B cell (primary cell): ENCODE results near the gene PLEKHG4B. TPM values are rescaled to one million over a fixed set of nuclear protein-coding genes. Genes with fewer than 3 reads are reported as not detected.

Source experiments
- ATAC-seq: fragments of 200-7000 bp; cut with Tn5 transposase; one replicate; pipeline ENCODE4 v1.10.0; 2021; ENCODE audit warnings: low read depth, mild to moderate bottlenecking, moderate number of reproducible peaks, moderate library complexity
- CTCF ChIA-PET: fragments of 350-600 bp; sonication (Branson Sonifier 250); formaldehyde crosslinking; loops from one replicate; lab custom pipeline; 2021; ENCODE audit warnings: antibody characterized with exemption, inconsistent platforms; lab: Charles Lee
- POLR2A ChIA-PET: fragments of 350-600 bp; sonication (Branson Sonifier 250); formaldehyde crosslinking; loops from one replicate; lab custom pipeline; 2021; ENCODE audit warnings: antibody characterized with exemption; lab: Charles Lee
- DNase-seq: peaks from one replicate; pipeline ENCODE4 v3.0.0; 2013
- H2AFZ ChIP-seq: 2 replicates; pipeline ENCODE4 v1.6.1; 2012; ENCODE audit warnings: mild to moderate bottlenecking, low read depth, low read length; ENCODE audit not compliant: insufficient read depth, poor library complexity, severe bottlenecking
- H3K27ac ChIP-seq, 2 donors: 1 replicate in 1 of 2; 2 replicates in 1 of 2; pipeline ENCODE4 v1.5.1; 2012 to 2013; ENCODE audit warnings: low read length in 2 of 2, mild to moderate bottlenecking in 2 of 2, moderate library complexity in 1 of 2
- H3K27me3 ChIP-seq, 4 experiments: fragments of 200-600 bp in 1 of 4; sonication (generic) in 1 of 4; replicated peaks in 1 of 4; 1 replicate in 2 of 4; 2 replicates in 2 of 4; pipeline versions ENCODE4 v1.6.1 to v1.7.0; 2013 to 2016; ENCODE audit warnings: low read length in 3 of 4, mild to moderate bottlenecking in 2 of 4, mixed read lengths in 1 of 4, moderate library complexity in 1 of 4; ENCODE audit not compliant: insufficient read depth in 4 of 4, control insufficient read depth in 3 of 4; ENCODE audit errors: control extremely low read depth in 1 of 4
- H3K36me3 ChIP-seq, 2 experiments: replicated peaks in 1 of 2; 1 replicate in 1 of 2; 2 replicates in 1 of 2; pipeline versions ENCODE4 v1.6.1 to v1.7.1; 2013; ENCODE audit warnings: low read length in 1 of 2; ENCODE audit not compliant: insufficient read depth in 2 of 2, control insufficient read depth in 1 of 2; ENCODE audit errors: control extremely low read depth in 1 of 2, extremely low read depth in 1 of 2
- H3K4me1 ChIP-seq, 2 donors: fragments of 200-600 bp in 1 of 2; sonication (generic) in 1 of 2; 1 replicate in 1 of 2; 2 replicates in 1 of 2; pipeline versions ENCODE4 v1.5.1 to v1.6.1; 2013 to 2017; ENCODE audit warnings: low read length in 2 of 2; ENCODE audit not compliant: control insufficient read depth in 2 of 2, insufficient read depth in 2 of 2
- H3K4me2 ChIP-seq: replicated peaks from 2 replicates; pipeline ENCODE3; 2012; ENCODE audit warnings: mild to moderate bottlenecking, low read depth, low read length; ENCODE audit not compliant: poor library complexity, severe bottlenecking
- H3K4me3 ChIP-seq, 5 experiments: fragments of 200-600 bp in 1 of 5; sonication (generic) in 1 of 5; 1 replicate in 3 of 5; 2 replicates in 2 of 5; pipeline versions ENCODE4 v1.5.1 to v1.7.0; 2011 to 2016; ENCODE audit warnings: low read length in 4 of 5, mild to moderate bottlenecking in 4 of 5, low read depth in 2 of 5, control low read depth in 1 of 5, moderate library complexity in 1 of 5; ENCODE audit not compliant: insufficient read depth in 1 of 5; ENCODE audit errors: control extremely low read depth in 1 of 5, extremely low read depth in 1 of 5
- H3K79me2 ChIP-seq: fragments of 200-600 bp; sonication (generic); one replicate; pipeline ENCODE4 v1.6.0; 2016; ENCODE audit warnings: low read length; ENCODE audit not compliant: control insufficient read depth, insufficient read depth
- H3K9ac ChIP-seq: fragments of 200-600 bp; sonication (generic); 2 replicates; pipeline ENCODE4 v1.6.1; 2017; ENCODE audit warnings: mild to moderate bottlenecking, low read length, moderate library complexity
- H3K9me3 ChIP-seq, 3 donors: one replicate each; pipeline versions ENCODE4 v1.6.1 to v1.7.1; 2013; ENCODE audit warnings: low read length in 2 of 3; ENCODE audit not compliant: control insufficient read depth in 2 of 3, insufficient read depth in 1 of 3; ENCODE audit errors: control extremely low read depth in 1 of 3
- H4K20me1 ChIP-seq: 2 replicates; pipeline ENCODE4 v1.6.0; 2012; ENCODE audit warnings: mild to moderate bottlenecking, low read length; ENCODE audit not compliant: insufficient read depth, control insufficient read depth, poor library complexity, severe bottlenecking
- H3K27ac Mint-ChIP-seq: one replicate; pipeline ENCODE4 v1.8.0; 2021; ENCODE audit warnings: mixed read lengths
- H3K27me3 Mint-ChIP-seq: one replicate; pipeline ENCODE4 v1.8.0; 2021; ENCODE audit warnings: mixed read lengths
- H3K4me1 Mint-ChIP-seq: one replicate; pipeline ENCODE4 v1.8.0; 2021; ENCODE audit warnings: mixed read lengths
- H3K4me3 Mint-ChIP-seq: one replicate; pipeline ENCODE4 v1.8.0; 2021; ENCODE audit warnings: mixed read lengths
- H3K9me3 Mint-ChIP-seq: one replicate; pipeline ENCODE4 v1.8.0; 2022; ENCODE audit warnings: mixed read lengths; ENCODE audit not compliant: insufficient read depth
- CTCF ChIP-seq: fragments of 200-600 bp; IDR thresholded peaks from one replicate; pipeline ENCODE4 v1.8.0; 2022; ENCODE audit warnings: antibody characterized with exemption, mild to moderate bottlenecking
- EZH2 ChIP-seq: IDR thresholded peaks from 2 replicates; pipeline ENCODE4 v1.6.1; 2012; ENCODE audit warnings: borderline replicate concordance, low read depth, mild to moderate bottlenecking, moderate library complexity, low read length; ENCODE audit not compliant: insufficient read depth, poor library complexity, severe bottlenecking
- WGBS: methylation state at CpG from one replicate; pipeline ENCODE4 v1.1.5; 2013; ENCODE audit warnings: missing lambda C conversion rate; ENCODE audit not compliant: insufficient coverage; 5-methylcytosine and 5-hydroxymethylcytosine counted together
- intact Hi-C: fragments of 100-400 bp; cut with micrococcal nuclease; formaldehyde crosslinking; loops from one replicate; pipeline ENCODE4 v1.10.0; 2022
- polyA plus RNA-seq: library from polyadenylated mRNA; depleted of rRNA; stranded (reverse); fragments of >200 nt; gene quantifications from 2 replicates; pipeline ENCODE4 v1.2.3, GENCODE V29; 2012
- total RNA-seq, 2 donors: library from RNA; stranded (reverse); fragments of 120-200 nt in 1 of 2; gene quantifications; 1 replicate in 1 of 2; 2 replicates in 1 of 2; pipeline versions ENCODE4 v1.2.3 to v1.2.4, GENCODE V29; 2013 to 2022

Gene PLEKHG4B
- total and polyA plus RNA-seq, 2 donors (not counting 1 experiment from before 2014, with no cell fraction given): not detected

GRCh38 chr5:219460-219863 lies 127.5 kb downstream of the PLEKHG4B start:
- peaks cover 56% of the 10 kb centered on the region for H3K4me1 Mint-ChIP-seq

More at GRCh38 chr5:219460-219863, 127.5 kb downstream of the PLEKHG4B start:
- DNase-seq (peak; percentile 35), ATAC-seq (no peak)
- H3K27me3 Mint-ChIP-seq: no peaks in the 10 kb centered on the region
- CTCF ChIA-PET: interaction anchor here (0.8 to 3.5 kb wide), 2 partner anchors 31 to 51 kb away, joined by 3 to 19 read pairs; no protein-coding TSS in a partner anchor
- H3K9me3 ChIP-seq: no peaks in the 10 kb centered on the region
- intact Hi-C loops: no loop called here
- peaks cover 75% of the 10 kb centered on the region for H3K79me2 ChIP-seq
- 2% methylated on average over 8 of the region's 9 CpGs for WGBS
- H2AFZ ChIP-seq: peak overlapping the region; percentile 79
- peaks cover 0 to 8% of the 10 kb centered on the region in 2 experiments for H3K36me3 ChIP-seq
- H3K27ac Mint-ChIP-seq: peak overlapping the region; percentile 94
- H3K4me2 ChIP-seq: peak overlapping the region; percentile 90
- H3K4me1 ChIP-seq: peaks cover 6 to 19% of the 10 kb centered on the region in 2 donors
- H3K9ac ChIP-seq: peak overlapping the region; percentile 76
- POLR2A ChIA-PET: no interaction called here
- no peaks in the 10 kb centered on the region for H3K9me3 Mint-ChIP-seq
- no peak for TF ChIP-seq CTCF
- TF ChIP-seq EZH2: no peak
- H3K27me3 ChIP-seq: no peaks in the 10 kb centered on the region
- peak overlapping the region; percentile 14 to 83 for H3K27ac ChIP-seq
- peaks cover 25% of the 10 kb centered on the region for H4K20me1 ChIP-seq
- peak overlapping the region; percentile 67 to 93 (median 90) for H3K4me3 ChIP-seq
- H3K4me3 Mint-ChIP-seq: peak overlapping the region; percentile 96
